ENCODE measurements around the gene SLC22A3. TPM values are rescaled to one million over a fixed set of nuclear protein-coding genes. Genes with fewer than 3 reads are reported as not detected.

SLC22A3 gene
- total and polyA plus RNA-seq, 3 donors from 2014 or later, result 5.7 to 10.3 (median 6.9) TPM

- intact Hi-C loops (cut with DNase I; ENCODE audit: low total_unique reads), result loop anchor here (10.0 kb wide), 1 partner anchor 71 kb away; no protein-coding TSS in a partner anchor
Observed at GRCh38 chr6:160426136-160426535, 78.0 kb downstream of the SLC22A3 start.

GRCh38 chr6:160427312-160428068 is 79.3 kb downstream of the SLC22A3 start:
- no peaks in the 10 kb centered on the region for H3K9me3 ChIP-seq
- DNase-seq, result no peak
- TF ChIP-seq CTCF (IDR thresholded peaks at IDR 0.05) (no peak), POLR2A (IDR thresholded peaks at IDR 0.05) (no peak)
- peak overlapping the region; percentile 75 to 86 for H3K27ac ChIP-seq
- intact Hi-C loops (cut with DNase I; ENCODE audit: low total_unique reads), result loop anchor here (10.0 kb wide), 1 partner anchor 73 kb away; no protein-coding TSS in a partner anchor
- WGBS, 2 donors, result 50 to 53% methylated on average over 5 of the region's 5 CpGs
- H3K4me3 ChIP-seq, result no peak overlapping the region
- peaks cover 52% of the 10 kb centered on the region for H3K4me1 ChIP-seq
- no peaks in the 10 kb centered on the region for H3K36me3 ChIP-seq (ENCODE audit: low read depth, missing control alignments)
- H3K27me3 ChIP-seq, result no peaks in the 10 kb centered on the region

More at GRCh38 chr6:160426136-160426535, 78.0 kb downstream of the SLC22A3 start:
- WGBS, 2 donors, result 86 to 95% methylated on average over 3 of the region's 3 CpGs
- Histone ChIP-seq H3K36me3 (ENCODE audit: low read depth, missing control alignments) (no peaks in the 10 kb centered on the region), H3K4me3 (no peak overlapping the region), H3K4me1 (peaks cover 43% of the 10 kb centered on the region), H3K27ac (peak overlapping the region in 1 of 2 donors; percentile 86), H3K27me3 (no peaks in the 10 kb centered on the region), H3K9me3 (no peaks in the 10 kb centered on the region)
- no peak for TF ChIP-seq POLR2A (IDR thresholded peaks at IDR 0.05)
- no peak for TF ChIP-seq CTCF (IDR thresholded peaks at IDR 0.05)
- DNase-seq, result no peak

- Histone ChIP-seq H3K4me3 (no peak overlapping the region), H3K9me3 (no peaks in the 10 kb centered on the region), H3K27me3 (no peaks in the 10 kb centered on the region), H3K27ac (peak overlapping the region in 1 of 2 donors; percentile 86), H3K4me1 (peaks cover 58% of the 10 kb centered on the region), H3K36me3 (ENCODE audit: low read depth, missing control alignments) (no peaks in the 10 kb centered on the region)
- WGBS, 2 donors, result 34 to 57% methylated on average over 4 of the region's 4 CpGs
- peak; percentile 87 for DNase-seq
- TF ChIP-seq CTCF (IDR thresholded peaks at IDR 0.05), result no peak
- TF ChIP-seq POLR2A (IDR thresholded peaks at IDR 0.05), result no peak
- intact Hi-C loops (cut with DNase I; ENCODE audit: low total_unique reads), result loop anchor here (10.0 kb wide), 1 partner anchor 73 kb away; no protein-coding TSS in a partner anchor
Observed at GRCh38 chr6:160428069-160428430, 79.9 kb downstream of the SLC22A3 start.

GRCh38 chr6:160428818-160429619 is 80.8 kb downstream of the SLC22A3 start:
- 52 to 65% methylated on average over 8 to 9 of the region's 9 CpGs for WGBS, 2 donors
- TF ChIP-seq CTCF (IDR thresholded peaks at IDR 0.05), result no peak
- TF ChIP-seq POLR2A (IDR thresholded peaks at IDR 0.05), result no peak
- intact Hi-C loops (cut with DNase I; ENCODE audit: low total_unique reads), result loop anchor here (10.0 kb wide), 1 partner anchor 74 kb away; no protein-coding TSS in a partner anchor
- peaks cover 58% of the 10 kb centered on the region for H3K4me1 ChIP-seq
- H3K27ac ChIP-seq, result peak overlapping the region; percentile 61 to 86
- no peak for DNase-seq
- no peak overlapping the region for H3K4me3 ChIP-seq
- no peaks in the 10 kb centered on the region for H3K36me3 ChIP-seq (ENCODE audit: low read depth, missing control alignments)
- no peaks in the 10 kb centered on the region for H3K27me3 ChIP-seq
- no peaks in the 10 kb centered on the region for H3K9me3 ChIP-seq

All from testis (tissue), 3 donors.